GM21529 (cell line): ENCODE measurements around the gene ZNF609.

ENCODE experiments used
- ATAC-seq: cut with Tn5 transposase; IDR thresholded peaks from one replicate; pipeline ENCODE4 v1.9.1; 2021; ENCODE audit not compliant: unreplicated experiment

Gene ZNF609

GRCh38 chr15:64717130-64717529, 256.8 kb downstream of the ZNF609 start:
- ATAC-seq = no peak

- ATAC-seq = no peak
Measured at GRCh38 chr15:64717735-64718495, 257.5 kb downstream of the ZNF609 start.

- no peak for ATAC-seq
Measured at GRCh38 chr15:64720188-64720587, 259.8 kb downstream of the ZNF609 start.

- no peak for ATAC-seq
Measured at GRCh38 chr15:64730151-64730550, 269.8 kb downstream of the ZNF609 start.

- ATAC-seq = no peak
Measured at GRCh38 chr15:64731012-64731804, 270.8 kb downstream of the ZNF609 start.

GRCh38 chr15:64731805-64732151, 271.4 kb downstream of the ZNF609 start:
- no peak for ATAC-seq

- no peak for ATAC-seq
Measured at GRCh38 chr15:64732156-64732860, 271.9 kb downstream of the ZNF609 start.
